Measurements from ENCODE around the gene MANEA. TPM values are rescaled to one million over a fixed set of nuclear protein-coding genes. Genes with fewer than 3 reads are reported as not detected.

MANEA gene
- total RNA-seq, 1 experiment from 2014 or later = 8.3 TPM

- no peak overlapping the region for H3K4ac ChIP-seq (ENCODE audit: low read depth, low read length)
- H3K14ac ChIP-seq (ENCODE audit: insufficient read depth, low read length) = no peak overlapping the region
- Mint-ChIP-seq H3K4me3 (no peak overlapping the region), H3K4me1 (peaks cover 12 to 15% of the 10 kb centered on the region in 2 experiments), H3K27me3 (ENCODE audit: low read depth) (no peaks in the 10 kb centered on the region), H3K27ac (no peak overlapping the region), H3K9me3 (no peaks in the 10 kb centered on the region), H3K36me3 (ENCODE audit: insufficient read depth in 1 of 3, low read depth in 3 of 3) (no peaks in the 10 kb centered on the region)
- no peak overlapping the region for H2AFZ ChIP-seq (ENCODE audit: low read length)
- H3K18ac ChIP-seq (ENCODE audit: insufficient read length, low read depth, low read length) = no peak overlapping the region
- peaks cover 4% of the 10 kb centered on the region; the same call in 1 of the 2 replicates for H3K4me1 ChIP-seq (ENCODE audit: insufficient read depth, low read length)
- H2BK12ac ChIP-seq (ENCODE audit: insufficient read length, low read depth, low read length) = no peak overlapping the region
- H3K4me2 ChIP-seq (ENCODE audit: insufficient read depth, insufficient read length, low read length) = no peak overlapping the region
- no peak overlapping the region for H3K27ac ChIP-seq (ENCODE audit: insufficient read length, low read depth, low read length)
- WGBS (ENCODE audit: extremely low coverage, insufficient read length, low lambda C conversion rate) = no CpG with 5 or more reads among the region's 5 CpGs
- no peak overlapping the region for H3T11ph ChIP-seq (ENCODE audit: low read length)
- no peaks in the 10 kb centered on the region for H4K20me1 ChIP-seq (ENCODE audit: control insufficient read depth, insufficient read depth, insufficient read length)
- H3K56ac ChIP-seq (ENCODE audit: insufficient read length, low read depth, low read length) = no peak overlapping the region
- no peak overlapping the region for H4K91ac ChIP-seq (ENCODE audit: insufficient read length, low read depth, low read length)
- H4K5ac ChIP-seq (ENCODE audit: insufficient read length, low read depth, low read length) = no peak overlapping the region
- no peak overlapping the region for H2BK5ac ChIP-seq (ENCODE audit: insufficient read length, low read length)
- no peaks in the 10 kb centered on the region for H3K9me3 ChIP-seq (ENCODE audit: control insufficient read depth, low read depth, low read length)
- H3K79me1 ChIP-seq (ENCODE audit: insufficient read depth, low read depth, low read length, poor library complexity, severe bottlenecking) = no peaks in the 10 kb centered on the region
- no peak overlapping the region for H2BK120ac ChIP-seq (ENCODE audit: low read depth, low read length, poor library complexity, severe bottlenecking)
- no peak overlapping the region for H2BK20ac ChIP-seq (ENCODE audit: low read depth, low read length, poor library complexity, severe bottlenecking)
- H4K8ac ChIP-seq (replicated peaks; ENCODE audit: insufficient read length, low read depth, low read length) = no peak overlapping the region
- no peaks in the 10 kb centered on the region for H3K23me2 ChIP-seq (ENCODE audit: insufficient read length, low read depth, low read length, poor library complexity, severe bottlenecking)
- H2BK15ac ChIP-seq (ENCODE audit: low read depth, low read length) = no peak overlapping the region
- TF ChIP-seq CTCF (conservative IDR thresholded peaks at IDR 0.05) = no peak
- no peaks in the 10 kb centered on the region for H3K79me2 ChIP-seq (ENCODE audit: insufficient read depth, low read length)
- H3K27me3 ChIP-seq (ENCODE audit: insufficient read depth, low read length) = no peaks in the 10 kb centered on the region
- DNase-seq = no peak
- H2AK5ac ChIP-seq (ENCODE audit: insufficient read length, low read length) = no peak overlapping the region
- no peak overlapping the region for H3K9ac ChIP-seq (ENCODE audit: extremely low read depth, insufficient read length, low read length)
- H3K23ac ChIP-seq (ENCODE audit: insufficient read length, low read depth, low read length) = no peak overlapping the region
Observed at GRCh38 chr6:95569560-95569959, 7.8 kb upstream of the MANEA start.
